ENCODE results near the gene ELL.

Gene ELL

DNA sequence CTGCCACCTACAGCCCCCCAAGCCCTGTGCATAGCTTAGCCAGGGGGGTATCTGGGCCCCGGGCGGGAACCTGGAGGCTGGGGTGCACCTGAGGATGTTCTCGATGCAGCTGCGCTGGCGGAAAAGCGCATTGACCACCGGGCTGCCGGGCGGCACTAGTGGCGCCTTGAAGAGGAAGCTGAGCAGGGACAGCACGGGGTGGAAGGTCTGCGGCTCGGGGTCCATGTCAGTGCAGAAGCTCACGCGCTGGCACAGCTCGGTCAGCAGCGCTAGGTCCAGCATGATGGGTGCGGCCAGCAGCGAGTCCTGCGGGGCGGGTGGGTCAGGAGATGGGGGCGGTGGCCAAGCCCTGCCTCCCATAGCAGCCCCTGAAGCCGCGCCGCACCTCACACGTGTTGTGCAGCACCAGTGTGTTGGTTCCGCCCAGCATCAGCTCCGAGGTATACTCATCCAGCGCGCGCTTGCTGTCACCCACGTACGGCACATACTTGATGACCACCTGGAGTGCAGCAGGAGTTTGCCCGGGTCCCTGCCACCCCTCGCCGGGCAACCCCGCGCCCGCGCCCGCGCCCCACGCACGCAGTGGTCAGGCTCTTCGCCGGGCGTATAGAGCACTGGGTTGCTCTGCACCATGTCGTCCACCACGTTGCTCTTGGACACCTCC is 86.6 kb downstream of the ELL start:
- TF ChIP-seq, protein P1, sequence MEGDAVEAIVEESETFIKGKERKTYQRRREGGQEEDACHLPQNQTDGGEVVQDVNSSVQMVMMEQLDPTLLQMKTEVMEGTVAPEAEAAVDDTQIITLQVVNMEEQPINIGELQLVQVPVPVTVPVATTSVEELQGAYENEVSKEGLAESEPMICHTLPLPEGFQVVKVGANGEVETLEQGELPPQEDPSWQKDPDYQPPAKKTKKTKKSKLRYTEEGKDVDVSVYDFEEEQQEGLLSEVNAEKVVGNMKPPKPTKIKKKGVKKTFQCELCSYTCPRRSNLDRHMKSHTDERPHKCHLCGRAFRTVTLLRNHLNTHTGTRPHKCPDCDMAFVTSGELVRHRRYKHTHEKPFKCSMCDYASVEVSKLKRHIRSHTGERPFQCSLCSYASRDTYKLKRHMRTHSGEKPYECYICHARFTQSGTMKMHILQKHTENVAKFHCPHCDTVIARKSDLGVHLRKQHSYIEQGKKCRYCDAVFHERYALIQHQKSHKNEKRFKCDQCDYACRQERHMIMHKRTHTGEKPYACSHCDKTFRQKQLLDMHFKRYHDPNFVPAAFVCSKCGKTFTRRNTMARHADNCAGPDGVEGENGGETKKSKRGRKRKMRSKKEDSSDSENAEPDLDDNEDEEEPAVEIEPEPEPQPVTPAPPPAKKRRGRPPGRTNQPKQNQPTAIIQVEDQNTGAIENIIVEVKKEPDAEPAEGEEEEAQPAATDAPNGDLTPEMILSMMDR (conservative IDR thresholded peaks at IDR 0.05), result no peak
- H3K27ac ChIP-seq, result no peak overlapping the region

DNA sequence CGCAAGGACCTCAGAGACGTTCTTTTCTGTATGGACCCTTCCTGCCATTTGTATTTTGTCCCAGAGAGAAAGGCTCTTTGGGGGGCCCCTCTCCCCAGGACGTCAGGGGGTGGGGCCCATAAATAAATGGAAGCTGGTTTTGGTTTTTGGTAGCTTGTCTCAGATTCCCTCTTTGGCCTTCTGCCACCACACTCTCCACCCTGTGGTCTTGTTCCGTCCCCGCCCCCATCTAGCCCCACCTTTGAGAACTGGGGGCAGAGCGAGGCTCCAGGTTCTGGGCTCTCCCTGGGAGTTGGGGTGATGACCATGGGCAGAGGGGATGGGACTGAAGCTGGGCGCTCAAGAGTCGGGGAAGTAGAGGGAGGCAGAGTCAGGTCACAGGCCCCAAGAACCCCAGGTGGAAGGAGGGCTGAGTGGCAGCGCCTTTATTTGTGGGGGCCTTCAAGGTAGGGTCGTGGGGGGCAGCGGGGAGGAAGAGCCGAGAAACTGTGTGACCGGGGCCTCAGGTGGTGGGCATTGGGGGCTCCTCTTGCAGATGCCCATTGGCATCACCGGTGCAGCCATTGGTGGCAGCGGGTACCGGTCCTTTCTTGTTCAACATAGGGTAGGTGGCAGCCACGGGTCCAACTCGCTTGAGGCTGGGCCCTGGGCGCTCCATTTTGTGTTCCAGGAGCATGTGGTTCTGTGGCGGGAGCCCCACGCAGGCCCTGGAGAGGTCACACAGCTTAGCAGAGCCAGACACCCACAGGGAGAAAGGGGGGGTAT is 87.3 kb downstream of the ELL start:
- TF ChIP-seq, protein P1 (conservative IDR thresholded peaks at IDR 0.05), result no peak
- H3K27ac ChIP-seq, result peak overlapping the region; percentile 89

DNA sequence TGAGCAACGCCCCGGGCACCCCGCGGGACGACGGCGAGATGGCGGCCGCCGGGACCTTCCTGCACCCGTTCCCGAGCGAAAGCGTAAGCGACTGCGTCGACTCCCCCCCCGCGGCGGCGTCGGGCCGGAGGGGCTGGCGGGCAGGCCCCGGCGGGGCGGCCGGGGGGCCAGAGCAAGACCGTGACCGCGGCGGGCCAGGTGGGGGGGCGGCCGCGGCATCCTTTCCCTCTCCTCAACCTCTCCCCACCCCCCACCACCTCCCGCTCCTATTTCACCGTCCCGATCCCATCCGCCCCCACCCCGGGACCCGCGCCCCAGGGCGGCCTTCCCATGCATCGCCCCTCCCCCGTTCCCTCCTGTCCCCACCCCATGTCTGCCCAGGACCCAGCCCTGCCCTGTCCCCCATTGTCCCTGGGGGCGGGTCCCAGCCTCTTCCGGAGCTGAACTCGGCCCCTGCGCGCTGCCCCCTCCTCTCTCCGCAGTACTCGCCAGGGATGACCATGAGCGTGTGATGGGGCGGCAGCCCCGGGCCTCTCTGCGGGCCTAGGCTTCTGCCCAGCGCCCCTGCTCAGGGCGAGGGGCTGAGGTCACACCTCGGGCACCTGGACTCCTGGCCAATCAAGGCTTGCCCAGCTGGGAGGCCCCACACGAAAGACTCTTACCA is 88.0 kb downstream of the ELL start:
- H3K27ac ChIP-seq, result peak overlapping the region; percentile 89
- TF ChIP-seq, protein P1 (conservative IDR thresholded peaks at IDR 0.05), result no peak

DNA sequence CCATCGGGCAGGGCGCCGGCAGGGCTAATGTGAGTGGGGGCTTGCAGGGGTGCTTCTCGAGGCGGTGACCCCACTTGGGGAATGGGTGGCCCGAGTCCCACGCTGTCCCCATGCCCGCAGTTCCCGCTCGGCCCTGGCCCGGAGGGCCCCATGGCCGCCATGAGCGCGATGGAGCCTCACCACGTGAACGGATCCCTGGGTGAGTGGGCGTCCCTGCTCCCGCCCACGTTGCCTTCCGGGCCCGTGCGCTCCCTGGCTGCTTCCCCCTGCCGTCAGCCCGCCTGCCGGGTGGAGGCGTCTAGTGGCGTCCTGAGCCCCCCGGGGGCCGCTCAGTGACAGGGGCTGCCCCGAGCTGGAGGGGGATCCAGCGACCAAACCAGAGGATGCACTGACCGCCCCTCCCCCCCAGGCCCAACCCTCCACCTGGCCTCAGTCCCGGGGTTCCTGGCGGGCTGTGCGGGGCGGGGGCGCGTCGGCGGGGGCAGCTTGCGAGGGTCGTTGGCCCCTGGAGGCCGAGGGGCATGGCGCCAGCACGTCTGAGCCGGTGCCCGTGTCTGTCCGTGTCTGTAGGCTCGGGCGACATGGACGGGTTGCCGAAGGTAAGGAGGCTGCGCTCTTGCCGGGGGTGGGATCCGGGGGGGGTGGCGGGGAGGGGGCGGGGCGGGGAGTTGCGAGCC is 88.7 kb downstream of the ELL start:
- TF ChIP-seq, protein P1 (conservative IDR thresholded peaks at IDR 0.05), result no peak
- H3K27ac ChIP-seq, result peak overlapping the region; percentile 89

DNA sequence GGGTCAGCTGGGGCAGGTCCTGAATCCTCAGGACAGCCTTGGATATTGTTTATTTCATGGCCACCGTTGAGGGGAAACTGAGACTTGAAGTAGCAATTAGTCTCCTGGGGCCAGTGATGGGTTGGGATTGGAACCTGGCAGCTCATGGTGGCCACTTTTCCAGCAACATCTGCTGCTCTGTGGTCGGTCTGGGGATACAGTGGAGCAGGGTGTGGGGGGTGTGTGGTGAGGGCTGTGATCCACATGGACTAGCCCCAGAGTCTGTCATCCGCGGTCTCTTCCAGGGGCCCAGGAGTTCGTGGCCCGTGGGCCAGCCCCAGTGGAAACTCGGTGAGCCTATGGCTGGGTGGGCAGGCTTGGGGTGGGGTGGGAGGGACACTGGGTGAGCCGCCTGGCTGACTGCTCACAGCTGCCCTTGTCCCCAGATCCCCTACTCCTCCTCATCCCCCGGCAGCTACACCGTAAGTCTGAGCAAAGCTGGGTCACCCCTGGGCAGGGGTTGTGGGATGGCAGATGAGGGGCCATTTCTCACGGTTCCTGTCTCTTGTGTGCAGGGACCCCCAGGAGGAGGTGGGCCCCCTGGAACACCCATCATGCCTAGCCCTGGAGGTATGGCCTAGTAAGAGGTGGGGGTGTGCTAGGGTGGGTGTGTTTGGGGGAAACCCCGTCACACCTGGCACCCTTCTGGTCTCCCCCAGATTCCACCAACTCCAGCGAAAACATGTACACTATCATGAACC is 89.4 kb downstream of the ELL start:
- TF ChIP-seq, protein P1 (conservative IDR thresholded peaks at IDR 0.05), result no peak
- H3K27ac ChIP-seq, result peak overlapping the region; percentile 89

DNA sequence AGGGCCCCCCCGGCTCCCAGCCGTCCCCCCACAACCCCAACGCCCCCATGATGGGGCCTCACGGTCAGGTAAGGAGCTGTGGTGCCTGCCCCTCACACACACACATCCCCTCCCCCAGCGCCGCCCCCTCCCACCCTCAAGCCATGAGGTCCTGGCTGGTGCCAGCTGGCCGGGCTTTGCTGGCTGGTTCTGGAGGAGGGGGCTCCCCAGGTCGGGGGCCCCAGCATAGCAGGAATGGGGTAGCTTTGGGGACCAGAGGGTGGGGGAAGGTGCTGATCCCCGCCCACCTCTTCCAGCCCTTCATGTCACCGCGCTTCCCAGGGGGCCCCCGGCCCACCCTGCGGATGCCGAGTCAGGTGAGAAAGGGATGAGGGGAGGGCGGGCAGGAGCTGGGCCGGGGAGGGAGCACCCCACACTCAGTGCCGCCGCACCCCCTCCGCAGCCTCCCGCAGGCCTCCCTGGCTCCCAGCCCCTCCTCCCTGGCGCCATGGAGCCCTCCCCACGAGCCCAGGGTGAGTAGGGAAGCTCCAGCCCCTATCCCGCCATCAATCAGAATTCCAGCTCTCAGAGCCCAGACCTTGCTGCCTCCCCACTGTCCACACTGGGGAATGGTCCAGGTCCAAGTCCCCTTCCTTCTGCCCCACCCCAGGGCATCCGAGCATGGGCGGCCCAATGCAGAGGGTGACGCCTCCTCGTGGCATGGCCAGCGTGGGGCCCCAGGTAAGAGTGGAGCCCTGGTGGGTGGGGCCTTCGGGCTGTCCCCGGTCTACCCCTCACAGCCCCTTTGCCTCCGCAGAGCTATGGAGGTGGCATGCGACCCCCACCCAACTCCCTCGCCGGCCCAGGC is 90.3 kb downstream of the ELL start:
- 0 out of 2 replicates have a peak overlapping the region, but pooled peaks have one; percentile 89 for H3K27ac ChIP-seq

More for the DNA sequence above, 90.3 kb downstream of the ELL start:
- TF ChIP-seq, protein P1 (conservative IDR thresholded peaks at IDR 0.05), result no peak
